GM12891 (cell line): Measurements from ENCODE around the gene LAMA2.

Experiments used
- POLR2A ChIP-seq: IDR thresholded peaks from 2 replicates; pipeline ENCODE4 v1.6.1; 2011; ENCODE audit warnings: low read depth, low read length, control low read depth
- POLR2AphosphoS5 ChIP-seq: IDR thresholded peaks from 2 replicates; pipeline ENCODE4 v1.6.1; 2011; ENCODE audit warnings: low read depth, low read length, control low read depth
- POU2F2 ChIP-seq: IDR thresholded peaks from 2 replicates; pipeline ENCODE4 v1.6.1; 2011; ENCODE audit warnings: low read depth, mild to moderate bottlenecking, control low read depth, low read length, moderate library complexity
- SPI1 ChIP-seq: IDR thresholded peaks from 2 replicates; pipeline ENCODE4 v1.6.1; 2011; ENCODE audit warnings: low read depth, low read length, control low read depth
- TAF1 ChIP-seq: IDR thresholded peaks from 2 replicates; pipeline ENCODE4 v1.6.1; 2011; ENCODE audit warnings: low read depth, low read length, control low read depth

- TF ChIP-seq POLR2AphosphoS5 = no peak
- no peak for TF ChIP-seq POLR2A
- TF ChIP-seq TAF1 = no peak
- no peak for TF ChIP-seq POU2F2
- no peak for TF ChIP-seq SPI1
These were observed 84.0 kb downstream of the LAMA2 start for GRCh38 chr6:128966934-128967333.
